H9 (cell line): ENCODE data around the gene UHRF1. TPM values are rescaled to one million over a fixed set of nuclear protein-coding genes. Genes with fewer than 3 reads are reported as not detected.
A peak's percentile ranks its signal among the peaks of the same experiment; 100 is the strongest.

Experiments used
- DNase-seq: peaks from one replicate; pipeline ENCODE4 v3.0.0-alpha.2; 2017
- H2AFZ ChIP-seq: one replicate; pipeline ENCODE4 v1.6.1; 2013; ENCODE audit warnings: mild to moderate bottlenecking, low read length, control low read depth, moderate library complexity
- H2AK5ac ChIP-seq: 2 replicates; pipeline ENCODE4 v1.6.1; 2013; ENCODE audit warnings: low read length, control low read depth, mixed read lengths; ENCODE audit not compliant: insufficient read length
- H2BK120ac ChIP-seq: one replicate; pipeline ENCODE4 v1.6.1; 2013; ENCODE audit warnings: low read depth, mild to moderate bottlenecking, low read length, control low read depth, inconsistent platforms; ENCODE audit not compliant: poor library complexity, severe bottlenecking
- H2BK12ac ChIP-seq: 2 replicates; pipeline ENCODE4 v1.6.1; 2013; ENCODE audit warnings: low read length, control low read depth, mixed read lengths, low read depth; ENCODE audit not compliant: insufficient read length
- H2BK15ac ChIP-seq: 2 replicates; pipeline ENCODE4 v1.6.1; 2013; ENCODE audit warnings: low read depth, low read length, control low read depth
- H2BK20ac ChIP-seq: one replicate; pipeline ENCODE4 v1.6.1; 2013; ENCODE audit warnings: low read depth, mild to moderate bottlenecking, low read length, control low read depth, inconsistent platforms; ENCODE audit not compliant: poor library complexity, severe bottlenecking
- H2BK5ac ChIP-seq: 2 replicates; pipeline ENCODE4 v1.6.1; 2013; ENCODE audit warnings: low read length, control low read depth, mixed read lengths; ENCODE audit not compliant: insufficient read length
- H3K14ac ChIP-seq: 2 replicates; pipeline ENCODE4 v1.6.1; 2013; ENCODE audit warnings: low read length, control low read depth; ENCODE audit not compliant: insufficient read depth
- H3K18ac ChIP-seq: 2 replicates; pipeline ENCODE4 v1.6.1; 2013; ENCODE audit warnings: low read depth, mild to moderate bottlenecking, mixed read lengths, low read length, control low read depth; ENCODE audit not compliant: insufficient read length
- H3K23ac ChIP-seq: 2 replicates; pipeline ENCODE4 v1.6.1; 2013; ENCODE audit warnings: low read length, control low read depth, mixed read lengths, low read depth; ENCODE audit not compliant: insufficient read length
- H3K23me2 ChIP-seq: 2 replicates; pipeline ENCODE4 v1.6.1; 2013; ENCODE audit warnings: low read depth, mild to moderate bottlenecking, mixed read lengths, low read length, control low read depth; ENCODE audit not compliant: insufficient read length, poor library complexity, severe bottlenecking
- H3K27ac ChIP-seq: 2 replicates; pipeline ENCODE4 v1.5.1; 2013; ENCODE audit warnings: low read length, control low read depth, mixed read lengths, low read depth; ENCODE audit not compliant: insufficient read length
- H3K27me3 ChIP-seq: 2 replicates; pipeline ENCODE4 v1.6.1; 2013; ENCODE audit warnings: low read length, control low read depth, inconsistent platforms; ENCODE audit not compliant: insufficient read depth
- H3K4ac ChIP-seq: 2 replicates; pipeline ENCODE4 v1.6.1; 2013; ENCODE audit warnings: low read depth, mild to moderate bottlenecking, control low read depth, inconsistent platforms, low read length, moderate library complexity
- H3K4me1 ChIP-seq: 2 replicates; pipeline ENCODE4 v1.6.1; 2013; ENCODE audit warnings: low read length, control low read depth, inconsistent platforms; ENCODE audit not compliant: insufficient read depth
- H3K4me2 ChIP-seq: 2 replicates; pipeline ENCODE4 v1.6.1; 2013; ENCODE audit warnings: low read length, control low read depth, mixed read lengths; ENCODE audit not compliant: insufficient read length, insufficient read depth
- H3K56ac ChIP-seq: 2 replicates; pipeline ENCODE4 v1.6.1; 2013; ENCODE audit warnings: low read depth, mild to moderate bottlenecking, mixed read lengths, low read length, control low read depth; ENCODE audit not compliant: insufficient read length
- H3K79me1 ChIP-seq: 2 replicates; pipeline ENCODE4 v1.6.1; 2013; ENCODE audit warnings: low read depth, mild to moderate bottlenecking, moderate library complexity, low read length, control low read depth, inconsistent platforms; ENCODE audit not compliant: insufficient read depth, poor library complexity, severe bottlenecking
- H3K79me2 ChIP-seq: 2 replicates; pipeline ENCODE4 v1.6.1; 2013; ENCODE audit warnings: low read length, control low read depth, inconsistent platforms; ENCODE audit not compliant: insufficient read depth
- H3K9ac ChIP-seq: 2 replicates; pipeline ENCODE4 v1.6.1; 2013; ENCODE audit warnings: low read length, control low read depth, mixed read lengths; ENCODE audit not compliant: insufficient read length; ENCODE audit errors: extremely low read depth
- H3K9me3 ChIP-seq: one replicate; pipeline ENCODE4 v1.6.1; 2013; ENCODE audit warnings: low read depth, low read length, inconsistent platforms; ENCODE audit not compliant: control insufficient read depth
- H3T11ph ChIP-seq: one replicate; pipeline ENCODE4 v1.6.1; 2013; ENCODE audit warnings: mild to moderate bottlenecking, low read length, control low read depth, inconsistent platforms
- H4K20me1 ChIP-seq: one replicate; pipeline ENCODE4 v1.6.1; 2013; ENCODE audit not compliant: control insufficient read depth, insufficient read length, insufficient read depth
- H4K5ac ChIP-seq: 2 replicates; pipeline ENCODE4 v1.6.1; 2013; ENCODE audit warnings: low read depth, mild to moderate bottlenecking, mixed read lengths, low read length, control low read depth; ENCODE audit not compliant: insufficient read length
- H4K8ac ChIP-seq: replicated peaks from 2 replicates; pipeline ENCODE4 v1.6.1; 2013; ENCODE audit warnings: low read length, control low read depth, mixed read lengths, low read depth; ENCODE audit not compliant: insufficient read length
- H4K91ac ChIP-seq: 2 replicates; pipeline ENCODE4 v1.6.1; 2013; ENCODE audit warnings: low read depth, mild to moderate bottlenecking, moderate library complexity, mixed read lengths, low read length, control low read depth; ENCODE audit not compliant: insufficient read length
- H3K27ac Mint-ChIP-seq, 3 experiments: 2 replicates in 2 of 3; 3 replicates in 1 of 3; pipeline ENCODE4 v1.8.0; 2020 to 2021; ENCODE audit warnings: mixed read lengths in 3 of 3, mild to moderate bottlenecking in 1 of 3, moderate library complexity in 1 of 3
- H3K27me3 Mint-ChIP-seq: 2 replicates; pipeline ENCODE4 v1.8.0; 2021; ENCODE audit warnings: low read depth, mild to moderate bottlenecking, moderate library complexity, mixed read lengths
- H3K36me3 Mint-ChIP-seq, 3 experiments: 2 replicates in 2 of 3; 3 replicates in 1 of 3; pipeline ENCODE4 v1.8.0; 2020 to 2021; ENCODE audit warnings: low read depth in 3 of 3, mixed read lengths in 3 of 3; ENCODE audit not compliant: insufficient read depth in 1 of 3
- H3K4me1 Mint-ChIP-seq, 2 experiments: 2 replicates each; pipeline ENCODE4 v1.8.0; 2020; ENCODE audit warnings: mixed read lengths in 2 of 2
- H3K4me3 Mint-ChIP-seq, 2 experiments: 2 replicates in 1 of 2; 3 replicates in 1 of 2; pipeline ENCODE4 v1.8.0; 2020 to 2021; ENCODE audit warnings: mild to moderate bottlenecking in 2 of 2, mixed read lengths in 2 of 2, moderate library complexity in 1 of 2
- H3K9me3 Mint-ChIP-seq, 2 experiments: 2 replicates in 1 of 2; 3 replicates in 1 of 2; pipeline ENCODE4 v1.8.0; 2020; ENCODE audit warnings: mild to moderate bottlenecking in 2 of 2, mixed read lengths in 2 of 2, moderate library complexity in 1 of 2
- CTCF ChIP-seq: fragments of 200-600 bp; sonication (generic); conservative IDR thresholded peaks from 3 replicates; pipeline ENCODE4 v1.8.0; 2021; ENCODE audit warnings: antibody characterized with exemption, mild to moderate bottlenecking
- WGBS: extraction: QIAGEN DNeasy Blood & Tissue Kit; methylation state at CpG from one replicate; pipeline ENCODE4 v1.1.7; 2013; ENCODE audit warnings: missing lambda C conversion rate, low lambda C conversion rate, mixed read lengths; ENCODE audit not compliant: insufficient read length; ENCODE audit errors: extremely low coverage; 5-methylcytosine and 5-hydroxymethylcytosine counted together
- total RNA-seq: library from RNA; stranded (reverse); gene quantifications from 2 replicates; pipeline ENCODE4 v1.2.1, GENCODE V29; 2021

Gene UHRF1
- total RNA-seq, 1 experiment from 2014 or later: 106 TPM

GRCh38 chr19:4933528-4933927 is 24.2 kb downstream of the UHRF1 start:
- no peaks in the 10 kb centered on the region for H3K9me3 Mint-ChIP-seq
- Histone ChIP-seq H4K8ac (no peak overlapping the region), H2BK5ac (no peak overlapping the region), H3K9me3 (no peaks in the 10 kb centered on the region), H3K14ac (no peak overlapping the region), H2BK120ac (no peak overlapping the region), H3K27ac (no peak overlapping the region), H3K18ac (no peak overlapping the region), H3K9ac (no peak overlapping the region), H3K79me1 (no peaks in the 10 kb centered on the region), H2BK15ac (no peak overlapping the region), H3K23me2 (peaks cover 3% of the 10 kb centered on the region), H3K4me1 (no peaks in the 10 kb centered on the region), H3K56ac (no peak overlapping the region), H4K5ac (no peak overlapping the region), H3K4me2 (no peak overlapping the region), H3K4ac (no peak overlapping the region), H2AFZ (no peak overlapping the region), H3K79me2 (no peaks in the 10 kb centered on the region; the same call in 1 of the 2 replicates), H3K27me3 (no peaks in the 10 kb centered on the region), H3T11ph (no peak overlapping the region), H4K20me1 (no peaks in the 10 kb centered on the region), H2BK12ac (no peak overlapping the region), H4K91ac (no peak overlapping the region), H3K23ac (no peak overlapping the region), H2AK5ac (no peak overlapping the region), H2BK20ac (no peak overlapping the region)
- H3K4me1 Mint-ChIP-seq: no peaks in the 10 kb centered on the region
- no peaks in the 10 kb centered on the region for H3K27me3 Mint-ChIP-seq
- H3K4me3 Mint-ChIP-seq: no peak overlapping the region
- no peak for TF ChIP-seq CTCF
- H3K36me3 Mint-ChIP-seq: peaks cover 29 to 89% (median 74%) of the 10 kb centered on the region in 3 experiments
- H3K27ac Mint-ChIP-seq: peak overlapping the region in 2 of 3 experiments; percentile 44 to 59; a peak in 1 of 7 replicates
- no CpG with 5 or more reads among the region's 7 CpGs for WGBS
- no peak for DNase-seq
